HG02870 (cell line): Measurements from ENCODE around the gene TGM4.
"Not testable (repeated sequence)": the region's sequence is repeated elsewhere in the genome, so short reads cannot be mapped to it uniquely, and the experiment has no call there.

Experiments used
- ATAC-seq: cut with Tn5 transposase; IDR thresholded peaks from one replicate; pipeline ENCODE4 v1.9.1; 2021; ENCODE audit warnings: mild to moderate bottlenecking, moderate library complexity; ENCODE audit not compliant: unreplicated experiment

The TGM4 gene

GRCh38 chr3:44913868-44914468 lies 39.6 kb downstream of the TGM4 start:
- ATAC-seq, result no peak

DNA sequence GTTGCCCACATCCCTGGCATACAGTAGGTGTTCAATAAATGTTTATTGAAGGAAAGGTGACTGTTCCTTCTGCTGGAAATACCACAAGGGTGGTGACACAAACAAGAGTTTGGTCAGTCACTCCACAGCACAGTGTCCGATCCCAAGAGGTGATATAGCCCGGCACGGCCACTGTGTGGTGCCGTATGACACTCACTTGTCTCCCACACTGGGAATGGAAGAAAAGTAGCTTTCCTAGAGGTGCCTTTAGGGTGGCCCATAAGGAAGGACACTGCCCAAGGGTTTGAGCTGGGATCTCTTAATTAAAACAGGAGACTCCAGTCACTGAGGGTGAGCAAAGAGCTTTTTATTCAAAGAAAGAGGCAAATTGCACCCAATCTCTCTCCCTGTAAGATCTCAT lies 40.5 kb downstream of the TGM4 start:
- no peak for ATAC-seq

DNA sequence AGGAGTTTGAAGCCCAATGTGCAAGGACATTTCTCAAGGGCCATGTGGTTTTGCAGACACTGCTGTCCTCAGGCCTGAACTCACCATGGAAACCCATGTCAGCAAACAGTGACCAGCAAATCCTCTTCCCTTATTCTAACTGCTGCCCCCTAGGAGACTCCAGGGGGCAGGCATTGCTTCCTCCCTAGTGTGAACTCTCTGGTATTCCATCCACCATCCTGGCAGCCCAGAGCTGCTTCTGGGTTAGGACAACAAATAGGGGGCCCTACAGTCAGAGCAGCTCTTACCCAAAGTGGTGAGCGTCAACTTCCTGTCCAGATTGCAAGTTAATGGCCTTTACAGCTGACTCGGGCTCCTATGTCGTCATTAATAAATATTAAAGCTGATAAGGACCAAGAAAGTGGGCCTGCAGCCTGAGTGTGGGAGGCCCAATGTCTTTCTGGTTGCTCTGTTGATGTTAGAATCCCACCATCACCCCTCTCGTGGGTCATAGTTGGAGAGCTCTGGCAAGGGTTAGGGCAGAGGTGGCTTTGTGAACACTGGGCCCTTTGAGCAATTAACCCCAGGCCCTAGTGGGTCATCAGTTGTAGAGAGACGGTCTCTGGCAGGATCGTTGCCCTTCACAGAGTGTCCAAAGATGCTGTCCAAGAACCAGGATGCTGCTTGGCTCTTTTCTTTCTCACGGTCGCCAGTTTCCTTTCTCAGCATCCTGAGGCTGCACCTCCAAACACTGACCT lies 41.5 kb downstream of the TGM4 start:
- no peak for ATAC-seq

DNA sequence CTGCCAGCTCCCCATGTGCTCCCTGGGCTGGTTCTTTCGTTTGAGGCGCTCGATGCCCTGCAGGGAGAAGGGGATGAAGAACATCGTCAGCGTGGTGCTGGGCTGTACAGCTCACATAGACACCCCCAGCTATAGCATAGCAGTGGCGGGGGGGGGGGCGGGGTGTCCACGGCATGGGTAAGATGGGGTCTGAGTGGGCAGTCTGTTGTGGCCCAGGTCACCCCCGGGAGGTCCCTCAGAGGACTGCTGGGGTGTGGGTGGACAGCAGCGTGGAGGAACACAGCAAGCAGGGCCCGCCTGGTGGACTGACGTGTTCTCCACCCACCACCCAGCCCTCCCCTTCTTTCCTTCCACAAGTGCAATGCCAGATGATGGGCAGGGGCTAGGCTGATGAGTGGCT lies 43.7 kb downstream of the TGM4 start:
- ATAC-seq, result no peak

DNA sequence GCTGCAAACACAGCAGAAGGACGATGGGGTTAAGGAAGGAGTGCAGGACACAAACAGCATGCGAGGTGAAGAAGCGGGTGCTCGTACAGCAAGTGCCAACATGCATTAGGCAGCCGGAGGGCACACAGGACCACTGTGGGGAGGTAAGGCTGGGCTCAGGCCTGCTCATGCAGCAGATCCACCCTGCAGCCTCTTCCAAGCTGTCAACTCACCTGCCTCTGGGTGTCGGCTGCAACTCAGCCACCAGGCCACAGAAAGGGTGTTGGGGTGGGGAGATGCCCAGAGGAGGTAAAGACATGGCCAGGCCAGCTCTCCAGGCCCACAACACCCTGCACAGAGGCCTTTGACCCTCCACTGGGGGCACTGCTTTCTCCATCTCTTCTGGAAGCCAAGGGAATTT lies 44.2 kb downstream of the TGM4 start:
- ATAC-seq, result no peak

DNA sequence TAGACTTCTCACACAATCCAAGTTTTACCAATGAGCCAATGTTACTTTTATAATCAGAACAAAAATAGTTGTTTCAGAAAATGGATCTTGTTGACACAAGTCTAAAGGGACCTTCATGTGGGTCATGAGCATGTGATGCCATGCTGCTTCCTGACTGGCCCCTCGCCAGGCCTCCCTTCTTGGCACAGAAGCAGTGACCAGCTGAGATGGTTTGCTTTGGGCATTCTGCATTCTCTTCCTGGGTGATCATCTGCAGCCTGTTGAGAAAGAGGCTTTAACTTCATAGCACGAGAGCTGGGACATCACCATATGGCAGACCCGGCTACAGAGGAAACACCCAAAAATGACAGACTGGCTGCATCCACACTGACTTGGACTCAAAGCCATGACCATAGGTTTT lies 45.7 kb downstream of the TGM4 start:
- no peak for ATAC-seq

GRCh38 chr3:44923632-44924456 lies 49.4 kb downstream of the TGM4 start:
- ATAC-seq, result no peak

DNA sequence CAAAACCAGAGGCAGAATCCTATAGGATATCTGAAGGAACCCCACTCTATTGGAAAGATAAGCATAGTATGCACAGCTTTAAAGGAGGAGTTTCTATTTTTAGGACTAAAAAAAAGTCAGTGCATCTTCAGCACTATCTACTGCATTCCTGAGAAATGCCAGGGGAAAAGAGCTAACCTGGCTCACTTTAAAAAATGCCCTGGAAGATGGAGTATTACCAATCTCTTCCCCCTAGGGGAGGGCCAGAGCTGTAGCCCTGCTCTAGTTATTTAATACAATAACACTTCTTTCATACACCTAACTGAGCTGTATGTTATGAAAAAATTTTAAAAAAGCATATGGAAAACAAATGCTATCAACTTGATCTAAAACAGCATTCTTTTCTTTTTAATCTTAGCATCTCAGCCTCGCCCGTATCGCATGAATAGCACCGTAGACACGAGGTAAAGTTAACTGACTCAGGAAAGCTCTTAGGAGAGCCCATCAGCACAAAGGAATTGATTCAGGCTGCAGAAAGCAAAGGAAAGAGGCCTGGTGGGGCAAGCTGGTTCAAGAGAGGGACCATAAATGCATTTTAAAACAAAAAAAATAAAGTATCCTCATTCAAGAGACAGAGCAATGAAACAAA lies 50.2 kb downstream of the TGM4 start:
- ATAC-seq, result no peak

DNA sequence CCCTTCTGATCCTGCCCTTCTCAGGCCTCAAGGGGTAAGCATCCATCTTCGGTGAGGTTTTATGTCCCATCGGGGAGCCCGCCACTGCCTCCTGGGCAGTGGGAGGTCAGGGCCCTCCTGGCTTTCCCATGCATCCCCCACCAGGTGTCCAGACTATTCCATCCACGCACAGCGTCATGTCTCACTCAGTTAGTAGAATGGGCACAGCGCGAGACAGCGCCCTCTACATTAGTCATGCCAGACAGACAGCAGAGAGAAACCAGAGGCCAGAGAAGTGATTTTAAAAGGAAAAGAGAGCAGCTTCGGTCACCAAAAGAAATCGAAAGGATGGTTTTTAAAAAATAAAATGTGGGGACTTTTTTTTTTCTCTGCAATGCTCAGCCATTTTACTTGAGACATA lies 51.8 kb downstream of the TGM4 start:
- ATAC-seq, result no peak

- ATAC-seq, result no peak
Measured at GRCh38 chr3:44926921-44927320, 52.5 kb downstream of the TGM4 start.

- ATAC-seq, result no peak
Measured at GRCh38 chr3:44927371-44927770, 53.0 kb downstream of the TGM4 start.

GRCh38 chr3:44929782-44930181 lies 55.4 kb downstream of the TGM4 start:
- ATAC-seq, result no peak

- no peak for ATAC-seq
Measured at GRCh38 chr3:44930911-44931310, 56.5 kb downstream of the TGM4 start.

DNA sequence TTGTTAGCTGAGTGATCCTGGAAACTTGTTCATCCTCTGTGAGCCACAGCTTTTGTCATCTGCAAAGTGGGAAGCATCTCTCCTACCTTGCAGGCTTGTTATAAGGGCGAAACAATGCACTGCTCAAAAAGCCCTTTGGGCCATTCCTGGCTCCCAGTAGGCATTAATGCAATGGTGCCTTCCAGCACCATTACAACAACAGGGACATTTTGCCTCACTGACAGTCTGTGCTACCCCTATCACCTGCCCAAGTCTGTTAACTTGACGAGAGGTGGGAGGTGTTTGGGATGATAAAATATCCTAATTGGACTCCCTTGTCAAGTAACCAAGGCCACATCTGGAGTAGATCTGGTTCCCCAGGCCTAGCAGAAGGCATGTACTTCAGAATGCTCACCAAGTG lies 57.4 kb downstream of the TGM4 start:
- no peak for ATAC-seq

DNA sequence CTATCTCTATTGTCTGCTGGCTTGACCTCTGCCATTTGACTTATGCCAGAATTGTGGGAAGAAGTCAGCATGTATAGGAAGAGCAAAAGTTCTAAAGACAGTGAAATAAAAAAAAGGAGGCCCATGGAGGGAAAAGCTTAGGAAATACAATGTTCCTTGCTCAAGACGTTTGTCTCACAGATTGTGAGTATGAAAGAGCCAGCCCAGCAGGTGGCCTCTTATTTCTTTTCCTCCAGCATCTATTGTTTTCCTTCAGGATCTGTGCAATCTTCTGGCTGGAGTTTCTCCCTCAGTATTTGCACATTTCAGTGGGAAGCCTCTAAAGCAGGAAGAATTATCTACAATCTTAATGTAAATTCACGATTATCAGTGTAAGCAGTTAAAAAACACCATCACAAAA lies 57.9 kb downstream of the TGM4 start:
- ATAC-seq, result no peak

DNA sequence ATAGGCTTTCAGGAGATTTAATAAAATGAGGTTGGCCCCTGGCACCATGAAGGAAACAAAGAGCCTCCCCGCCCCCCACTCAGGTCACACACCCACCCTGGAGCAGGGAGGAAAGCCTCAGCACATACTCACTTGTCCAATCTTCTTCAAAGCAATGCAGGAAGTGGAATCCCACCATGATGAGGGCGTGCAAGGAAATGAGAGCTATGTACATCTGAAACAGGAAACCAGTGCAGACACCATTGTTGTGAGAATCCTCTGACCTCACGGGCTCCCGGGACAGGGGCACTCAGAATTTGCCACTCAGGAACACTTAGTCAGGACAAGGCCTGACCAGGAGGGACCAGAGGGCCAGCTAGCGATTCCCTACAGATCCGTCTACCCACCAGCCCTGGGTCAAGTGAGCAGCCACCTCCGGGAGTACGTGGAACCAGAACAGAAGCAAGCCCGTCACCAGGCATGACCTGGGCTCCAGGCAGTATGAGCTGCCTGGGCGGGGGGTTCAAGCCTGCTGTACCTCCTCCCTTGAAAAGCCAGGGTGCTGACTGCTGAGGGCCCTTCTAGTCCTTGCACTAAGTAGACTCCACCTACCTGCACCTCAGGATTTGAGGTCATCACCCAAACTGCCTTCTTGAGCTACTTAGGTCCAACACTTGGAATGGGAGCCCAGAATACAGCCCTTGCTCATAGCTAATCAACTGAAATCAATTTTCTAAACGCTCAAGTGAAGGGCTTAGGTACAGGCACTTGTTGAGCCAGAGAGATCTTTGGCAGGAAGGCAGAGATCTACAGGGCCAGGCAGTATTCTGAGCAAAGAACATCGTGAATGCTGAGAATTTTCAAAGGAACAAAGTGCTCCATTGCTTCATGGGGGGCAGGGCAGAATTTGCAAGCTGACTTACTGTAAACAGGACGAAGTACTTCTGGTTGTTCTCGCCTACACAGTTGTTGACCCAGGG lies 58.9 kb downstream of the TGM4 start:
- ATAC-seq, result no peak

GRCh38 chr3:44939581-44940036 lies 65.2 kb downstream of the TGM4 start:
- ATAC-seq, result no peak

- ATAC-seq, result no peak
Measured at GRCh38 chr3:44942202-44942921, 68.0 kb downstream of the TGM4 start.

GRCh38 chr3:44948239-44948638 lies 73.8 kb downstream of the TGM4 start:
- no peak for ATAC-seq

DNA sequence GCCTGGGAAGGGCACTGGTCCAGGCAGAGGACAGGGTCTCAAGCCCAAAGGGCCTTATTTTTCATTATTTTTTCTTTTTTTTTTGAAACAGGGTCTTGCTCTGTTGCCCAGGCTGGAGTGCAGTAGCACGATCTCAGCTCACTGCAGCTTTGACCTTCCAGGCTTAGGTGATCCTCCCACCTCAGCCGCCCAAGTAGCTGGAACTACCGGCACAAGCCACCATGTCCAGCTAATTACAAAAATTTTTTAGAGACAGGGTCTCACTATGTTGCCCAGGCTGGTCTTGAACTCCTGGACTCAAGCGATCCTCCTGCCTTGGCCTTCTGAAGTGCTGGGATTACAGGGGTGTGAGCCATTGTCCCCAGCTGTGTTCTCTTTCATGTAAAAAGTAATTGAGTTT lies 75.4 kb downstream of the TGM4 start:
- not testable (repeated sequence) for ATAC-seq
